Astrocyte of the cerebellum (primary cell): ENCODE measurements around the gene APOBEC2.

Experiments used
- DNase-seq: peaks from one replicate; pipeline ENCODE4 v3.0.0-alpha.2; 2011; ENCODE audit warnings: low read depth
- H3K4me3 ChIP-seq: 2 replicates; pipeline ENCODE4 v1.5.1; 2011; ENCODE audit warnings: mild to moderate bottlenecking, low read depth, low read length, moderate library complexity
- in situ Hi-C: cut with HindIII; loops from 2 replicates; pipeline ENCODE4 v1.10.0; 2017; ENCODE audit warnings: low sequenced_read_pairs
- TF ChIP-seq, protein P1 (sequence below): IDR thresholded peaks from 2 replicates; pipeline ENCODE4 v1.5.1; 2012; ENCODE audit warnings: low read length, low read depth, moderate library complexity, mild to moderate bottlenecking; ENCODE audit errors: missing control alignments

APOBEC2 gene

GRCh38 chr6:41040940-41041536, 12.0 kb upstream of the APOBEC2 start:
- TF ChIP-seq, protein P1, sequence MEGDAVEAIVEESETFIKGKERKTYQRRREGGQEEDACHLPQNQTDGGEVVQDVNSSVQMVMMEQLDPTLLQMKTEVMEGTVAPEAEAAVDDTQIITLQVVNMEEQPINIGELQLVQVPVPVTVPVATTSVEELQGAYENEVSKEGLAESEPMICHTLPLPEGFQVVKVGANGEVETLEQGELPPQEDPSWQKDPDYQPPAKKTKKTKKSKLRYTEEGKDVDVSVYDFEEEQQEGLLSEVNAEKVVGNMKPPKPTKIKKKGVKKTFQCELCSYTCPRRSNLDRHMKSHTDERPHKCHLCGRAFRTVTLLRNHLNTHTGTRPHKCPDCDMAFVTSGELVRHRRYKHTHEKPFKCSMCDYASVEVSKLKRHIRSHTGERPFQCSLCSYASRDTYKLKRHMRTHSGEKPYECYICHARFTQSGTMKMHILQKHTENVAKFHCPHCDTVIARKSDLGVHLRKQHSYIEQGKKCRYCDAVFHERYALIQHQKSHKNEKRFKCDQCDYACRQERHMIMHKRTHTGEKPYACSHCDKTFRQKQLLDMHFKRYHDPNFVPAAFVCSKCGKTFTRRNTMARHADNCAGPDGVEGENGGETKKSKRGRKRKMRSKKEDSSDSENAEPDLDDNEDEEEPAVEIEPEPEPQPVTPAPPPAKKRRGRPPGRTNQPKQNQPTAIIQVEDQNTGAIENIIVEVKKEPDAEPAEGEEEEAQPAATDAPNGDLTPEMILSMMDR, result no peak
- in situ Hi-C loops, result no loop called here
- H3K4me3 ChIP-seq, result no peak overlapping the region
- no peak for DNase-seq

- DNase-seq, result no peak
- in situ Hi-C loops, result no loop called here
- TF ChIP-seq, protein P1, result no peak
- no peak within 1 kb of the TSS for H3K4me3 ChIP-seq
These were observed 10.6 kb upstream of the APOBEC2 start, which contains the start of gene TSPO2 for GRCh38 chr6:41042226-41043055. TSS of gene TSPO2 (plus strand) at chr6:41042467. CDS start at chr6:41042986, 519 bp downstream.

DNA sequence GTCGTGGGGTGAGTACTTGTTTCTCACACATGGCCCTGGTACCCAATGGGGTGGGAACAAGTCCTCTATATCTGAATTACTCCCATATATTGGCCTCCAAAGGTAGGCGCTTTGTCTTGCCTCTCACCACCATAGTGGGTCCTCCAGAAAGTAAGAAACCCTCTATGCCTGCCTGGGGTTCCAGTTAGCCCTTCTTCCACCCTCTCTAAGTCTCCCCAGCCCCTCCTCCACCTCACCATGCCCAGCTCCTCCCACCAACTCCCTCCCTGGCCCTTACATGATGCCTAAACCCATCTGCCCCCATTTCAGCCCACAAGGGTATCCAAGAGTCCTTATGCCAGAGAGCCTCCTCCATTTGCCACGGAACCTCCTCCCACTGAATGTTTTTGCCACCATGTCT, 9.9 kb upstream of the APOBEC2 start:
- H3K4me3 ChIP-seq, result no peak overlapping the region
- TF ChIP-seq, protein P1, result no peak
- in situ Hi-C loops, result no loop called here
- DNase-seq, result no peak

- in situ Hi-C loops, result no loop called here
- no peak overlapping the region for H3K4me3 ChIP-seq
- TF ChIP-seq, protein P1, result no peak
- no peak for DNase-seq
These were observed 7.3 kb upstream of the APOBEC2 start for GRCh38 chr6:41045664-41046063.

DNA sequence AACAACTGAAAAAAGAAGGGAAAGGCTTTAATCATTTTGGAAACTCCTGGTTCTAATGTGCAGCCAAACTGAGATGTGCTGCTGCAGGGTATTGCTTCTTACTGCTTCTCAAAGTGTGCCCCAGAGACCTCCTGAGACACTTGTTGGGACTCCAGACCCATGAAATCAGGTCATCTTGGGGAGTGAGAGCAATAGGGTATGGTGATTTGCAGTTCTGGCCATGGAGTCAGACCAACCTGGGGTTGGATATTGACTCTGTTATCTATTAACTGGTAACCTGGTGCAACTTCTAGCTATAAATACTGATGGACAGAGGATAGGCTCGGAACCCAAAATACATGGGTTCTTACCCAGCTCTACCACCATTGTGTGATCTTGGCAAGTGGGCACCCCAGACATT, 6.9 kb upstream of the APOBEC2 start:
- no peak for DNase-seq
- H3K4me3 ChIP-seq, result no peak overlapping the region
- TF ChIP-seq, protein P1, result no peak
- in situ Hi-C loops, result no loop called here

DNA sequence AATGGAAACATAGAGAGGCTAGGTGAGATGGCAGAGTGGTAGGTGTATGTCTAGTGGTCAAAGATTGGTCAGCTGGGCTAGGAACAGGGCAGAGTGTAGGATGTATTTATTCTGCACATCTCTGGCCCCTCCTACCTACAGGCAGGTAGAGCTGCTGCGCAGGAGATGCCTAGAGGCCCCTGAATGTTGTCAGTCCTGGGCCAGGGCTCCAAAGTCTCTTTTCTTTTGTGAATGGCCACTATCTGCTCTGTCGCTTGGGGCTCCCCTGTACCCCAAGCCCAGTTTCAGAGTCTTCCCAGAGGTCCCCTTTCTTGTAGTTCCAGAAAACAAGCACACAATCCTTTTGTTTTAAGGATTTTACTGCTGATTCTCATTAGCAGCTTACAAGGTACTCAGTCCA, 5.7 kb upstream of the APOBEC2 start:
- TF ChIP-seq, protein P1, result no peak
- in situ Hi-C loops, result no loop called here
- no peak overlapping the region for H3K4me3 ChIP-seq
- DNase-seq, result no peak
